DMS 273 (cell line): ENCODE measurements around the gene KRTCAP2.
A peak's percentile ranks its signal among the peaks of the same experiment; 100 is the strongest.

Experiments used
- DNase-seq: peaks from one replicate; lab custom pipeline; 2025; ENCODE audit not compliant: unreplicated experiment; lab: John Stamatoyannopoulos, UW

KRTCAP2 gene

GRCh38 chr1:155134880-155135414 is 38.2 kb downstream of the KRTCAP2 start:
- DNase-seq, result peak; percentile 81

GRCh38 chr1:155134322-155134721 is 38.8 kb downstream of the KRTCAP2 start:
- DNase-seq, result peak; percentile 42

DNA sequence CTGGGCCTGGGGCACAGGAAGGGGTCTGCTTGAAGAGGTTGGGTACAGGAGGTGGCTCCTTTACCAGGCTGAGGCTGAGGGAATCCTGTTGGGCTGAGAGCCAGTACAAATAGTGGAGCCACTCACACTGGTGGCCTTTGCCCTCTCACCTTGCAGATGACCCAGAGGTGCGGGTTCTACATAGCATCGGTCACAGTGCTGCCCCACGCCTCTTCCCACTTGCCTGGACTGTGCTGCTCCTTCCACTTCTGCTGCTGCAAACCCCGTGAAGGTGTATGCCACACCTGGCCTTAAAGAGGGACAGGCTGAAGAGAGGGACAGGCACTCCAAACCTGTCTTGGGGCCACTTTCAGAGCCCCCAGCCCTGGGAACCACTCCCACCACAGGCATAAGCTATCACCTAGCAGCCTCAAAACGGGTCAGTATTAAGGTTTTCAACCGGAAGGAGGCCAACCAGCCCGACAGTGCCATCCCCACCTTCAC is 39.3 kb downstream of the KRTCAP2 start:
- no peak for DNase-seq

- no peak for DNase-seq
These were observed 41.2 kb downstream of the KRTCAP2 start for GRCh38 chr1:155131856-155132255.

DNA sequence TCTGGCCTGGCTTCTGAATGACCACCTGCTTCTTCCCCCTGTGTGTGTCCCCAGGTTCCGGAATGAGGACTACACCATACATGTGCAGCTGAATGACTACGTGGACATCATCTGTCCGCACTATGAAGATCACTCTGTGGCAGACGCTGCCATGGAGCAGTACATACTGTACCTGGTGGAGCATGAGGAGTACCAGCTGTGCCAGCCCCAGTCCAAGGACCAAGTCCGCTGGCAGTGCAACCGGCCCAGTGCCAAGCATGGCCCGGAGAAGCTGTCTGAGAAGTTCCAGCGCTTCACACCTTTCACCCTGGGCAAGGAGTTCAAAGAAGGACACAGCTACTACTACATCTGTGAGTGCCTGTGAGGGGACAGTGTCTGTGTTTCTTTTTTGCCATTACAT is 41.8 kb downstream of the KRTCAP2 start:
- no peak for DNase-seq

GRCh38 chr1:155130272-155131006 is 42.7 kb downstream of the KRTCAP2 start:
- no peak for DNase-seq

DNA sequence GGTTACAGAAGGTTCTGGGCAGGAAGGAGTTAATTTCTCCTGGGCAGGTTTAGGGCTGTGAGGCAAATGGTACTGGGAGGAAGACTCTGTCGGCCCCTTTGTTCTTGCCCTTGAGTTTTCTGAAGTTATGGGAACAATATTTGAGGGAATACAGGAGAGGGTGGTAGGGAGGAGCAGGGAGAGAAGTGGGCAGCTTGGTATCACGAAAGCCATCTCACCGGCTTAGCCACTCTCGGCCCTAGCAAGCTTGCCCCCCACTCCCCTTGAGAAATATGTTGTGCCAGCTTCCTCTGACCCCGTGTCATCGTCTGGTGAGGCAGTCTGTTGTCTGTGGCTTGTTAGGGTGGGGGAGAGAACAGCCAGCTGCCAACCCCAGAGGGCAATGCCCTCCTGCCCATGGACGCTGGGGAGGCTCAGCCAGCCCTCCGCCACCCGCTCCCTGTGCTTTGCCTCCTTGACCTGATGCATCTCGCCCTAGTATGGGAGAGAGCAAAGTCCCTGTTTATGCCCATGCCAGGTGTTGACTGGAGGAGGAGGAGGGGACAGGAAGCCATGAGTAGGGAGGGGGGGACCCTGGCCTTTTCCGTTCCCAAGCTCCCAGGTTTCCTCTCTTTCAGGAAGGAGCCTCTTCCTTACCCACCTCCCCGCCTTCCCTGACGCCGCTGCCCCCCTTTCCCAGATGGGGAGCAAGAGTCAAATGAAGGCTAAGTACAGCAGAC is 44.2 kb downstream of the KRTCAP2 start:
- peak; percentile 58 for DNase-seq

DNA sequence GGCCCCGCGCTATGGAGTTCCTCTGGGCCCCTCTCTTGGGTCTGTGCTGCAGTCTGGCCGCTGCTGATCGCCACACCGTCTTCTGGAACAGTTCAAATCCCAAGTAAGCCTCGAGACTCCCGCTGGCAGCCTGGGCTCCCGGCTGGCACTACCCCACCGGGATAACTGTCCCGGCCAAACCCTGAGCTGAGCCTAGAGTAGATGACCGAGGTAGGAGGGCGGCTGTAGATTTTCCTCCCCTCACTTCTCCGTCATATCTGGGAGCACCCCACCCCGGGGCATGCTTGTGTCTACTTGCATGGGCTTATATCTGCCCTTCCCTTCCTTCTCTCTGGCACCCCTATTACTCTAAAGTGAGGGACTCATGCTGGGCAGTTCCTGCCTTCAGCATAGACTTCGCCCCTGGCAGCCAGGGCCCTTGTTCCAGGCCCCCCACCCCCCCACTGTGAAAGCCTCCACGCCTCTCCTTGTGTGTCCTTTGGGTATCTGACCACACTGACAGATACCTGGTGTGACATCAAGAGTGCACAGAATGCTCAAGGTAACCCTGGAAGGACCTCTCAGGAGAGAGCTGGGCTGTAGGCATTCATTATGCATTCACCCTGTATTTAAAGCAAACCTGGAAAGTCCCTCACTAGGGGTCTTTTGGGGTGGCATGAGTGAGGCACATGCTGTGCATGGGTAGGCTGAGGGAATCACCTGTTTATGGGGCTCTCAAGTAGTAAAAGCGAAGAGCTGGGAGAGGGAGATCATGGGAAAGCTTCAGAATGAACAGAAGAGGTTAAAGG is 44.9 kb downstream of the KRTCAP2 start:
- no peak for DNase-seq

DNA sequence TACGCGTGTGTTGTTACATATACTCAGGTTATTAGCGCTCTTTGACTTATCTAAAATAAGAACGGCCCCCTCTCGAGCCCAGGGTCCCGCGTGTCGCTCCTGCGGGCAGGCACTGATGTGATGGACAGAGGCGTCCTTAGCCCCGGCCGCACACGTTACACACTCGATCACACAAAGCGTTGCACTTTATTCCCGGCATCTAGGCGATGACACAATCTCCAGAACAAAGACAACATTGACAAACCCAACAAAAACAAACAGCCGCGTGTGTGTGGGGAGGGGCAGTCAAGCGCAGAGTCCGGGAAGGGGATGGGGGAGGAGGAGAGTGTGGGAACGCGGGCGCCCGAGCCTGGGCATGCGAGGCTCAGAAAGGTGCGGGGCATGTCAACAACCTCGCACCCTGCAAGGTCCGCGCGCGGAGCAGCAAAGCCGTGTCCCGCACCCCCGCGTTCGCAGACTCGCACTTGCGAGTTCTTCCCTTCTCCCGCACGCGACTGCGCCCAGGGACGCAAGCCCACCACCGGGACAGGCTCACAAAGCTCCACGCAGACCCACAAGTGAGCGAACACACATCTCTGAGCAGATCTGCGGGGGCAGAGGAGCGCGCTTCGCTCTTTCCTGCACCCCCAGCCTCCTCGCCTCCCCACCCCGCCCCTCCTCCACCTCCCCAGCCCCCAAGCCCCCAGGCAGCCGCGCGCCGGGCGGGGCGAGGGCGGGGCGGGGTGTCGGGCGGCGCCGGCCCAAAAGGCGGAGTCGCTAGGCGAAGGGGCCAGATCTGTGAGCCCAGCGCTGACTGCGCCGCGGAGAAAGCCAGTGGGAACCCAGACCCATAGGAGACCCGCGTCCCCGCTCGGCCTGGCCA is 45.8 kb downstream of the KRTCAP2 start, which contains the start of gene EFNA1:
TSS of gene EFNA1 (plus strand) at position 772 of the 862 bp plus-strand sequence. CDS start 102 bp downstream, outside the sequence.
- DNase-seq, result peak; percentile 82

DNA sequence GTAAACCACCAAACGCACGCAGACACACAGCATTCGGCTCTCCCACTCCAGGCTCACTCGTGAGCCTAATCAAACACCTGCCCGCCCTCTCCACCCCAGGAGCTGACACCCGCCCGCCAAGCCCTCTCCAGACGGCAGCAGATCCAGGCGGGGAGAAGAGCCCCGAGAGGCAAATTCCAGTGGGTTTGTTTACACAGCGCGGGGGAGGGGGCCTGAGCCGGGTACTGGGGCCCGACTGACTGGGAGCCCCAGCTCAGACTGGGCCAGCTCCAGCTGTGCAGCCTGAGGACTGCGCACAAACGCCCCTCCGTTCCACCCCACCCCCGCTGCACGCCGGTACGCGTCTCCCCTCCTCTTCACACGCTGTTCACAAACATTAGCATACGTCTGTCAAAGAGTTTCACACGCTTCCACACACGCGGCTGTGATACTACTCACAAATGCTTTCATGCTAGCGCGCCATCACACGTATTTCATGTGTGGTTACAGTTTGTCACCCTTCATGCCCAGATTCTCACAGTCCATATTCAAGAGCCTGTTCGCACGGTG is 46.5 kb downstream of the KRTCAP2 start:
- peak; percentile 82 for DNase-seq

- DNase-seq, result peak; percentile 69
These were observed 47.1 kb downstream of the KRTCAP2 start for GRCh38 chr1:155125946-155126555.

- DNase-seq, result peak; percentile 31
These were observed 47.6 kb downstream of the KRTCAP2 start for GRCh38 chr1:155125511-155125945.

DNA sequence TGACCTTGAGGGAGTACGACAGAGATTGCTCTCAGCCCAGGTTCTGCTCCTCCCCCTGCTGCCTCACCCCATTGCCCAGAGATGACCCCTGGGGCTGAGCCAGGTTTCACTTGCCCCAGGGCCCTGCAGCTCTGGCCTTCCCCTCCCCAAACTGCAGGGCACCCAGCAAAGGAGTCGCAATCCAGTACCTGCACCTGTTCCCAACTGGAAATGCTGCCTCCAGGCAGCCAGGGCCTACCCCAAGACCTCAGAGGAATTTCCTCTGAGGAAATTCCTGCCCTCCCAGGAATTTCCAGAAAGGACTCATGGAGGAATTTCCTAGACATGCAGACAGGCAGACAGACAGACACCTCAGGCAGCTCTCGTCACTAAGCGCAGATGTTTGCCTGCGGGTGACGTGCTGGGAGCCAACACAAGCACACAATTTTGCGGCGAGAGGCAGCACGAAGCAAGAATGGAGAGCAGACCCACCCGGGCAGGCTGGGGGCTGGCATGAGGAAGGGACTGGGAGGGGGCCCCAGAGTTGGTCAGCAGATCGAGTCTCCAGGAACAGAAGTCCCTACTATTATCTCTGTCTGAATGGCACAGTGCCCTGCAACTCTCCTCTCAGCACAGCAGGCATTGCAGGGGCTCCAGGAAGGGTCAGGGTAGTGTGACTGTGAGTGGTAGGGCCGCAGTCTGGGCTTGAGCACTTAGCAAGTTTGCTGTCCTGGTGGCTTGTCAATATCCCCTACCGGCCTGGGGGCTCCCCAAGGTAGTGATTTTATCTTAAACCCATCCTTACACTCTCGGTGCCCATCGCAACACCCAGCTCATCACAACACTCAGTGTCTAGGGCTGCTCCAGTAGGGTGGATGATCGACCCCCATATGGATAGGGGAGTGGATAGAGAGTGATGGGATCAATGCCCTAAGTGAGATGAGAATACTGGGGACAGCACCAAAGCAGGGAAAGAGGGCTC is 48.3 kb downstream of the KRTCAP2 start:
- DNase-seq, result no peak

DNA sequence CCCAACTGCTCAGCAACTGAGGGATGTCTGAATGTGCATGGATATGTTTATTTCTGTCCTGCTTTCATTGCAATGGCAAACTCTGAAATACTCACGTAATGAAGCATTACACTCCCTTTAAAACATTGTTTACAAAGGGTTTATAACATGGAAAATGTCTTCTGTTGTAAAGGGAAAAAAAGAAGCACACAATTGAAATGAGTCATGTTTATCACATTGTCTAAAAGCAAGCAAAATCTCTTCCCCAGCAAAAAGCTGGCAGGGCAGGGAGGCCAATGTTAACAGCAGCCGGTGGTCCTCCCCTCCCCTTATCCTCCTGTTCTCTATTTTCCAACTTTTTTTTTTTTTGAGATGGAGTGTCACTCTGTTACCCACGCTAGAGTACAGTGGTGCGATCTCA is 49.3 kb downstream of the KRTCAP2 start:
- no peak for DNase-seq

DNA sequence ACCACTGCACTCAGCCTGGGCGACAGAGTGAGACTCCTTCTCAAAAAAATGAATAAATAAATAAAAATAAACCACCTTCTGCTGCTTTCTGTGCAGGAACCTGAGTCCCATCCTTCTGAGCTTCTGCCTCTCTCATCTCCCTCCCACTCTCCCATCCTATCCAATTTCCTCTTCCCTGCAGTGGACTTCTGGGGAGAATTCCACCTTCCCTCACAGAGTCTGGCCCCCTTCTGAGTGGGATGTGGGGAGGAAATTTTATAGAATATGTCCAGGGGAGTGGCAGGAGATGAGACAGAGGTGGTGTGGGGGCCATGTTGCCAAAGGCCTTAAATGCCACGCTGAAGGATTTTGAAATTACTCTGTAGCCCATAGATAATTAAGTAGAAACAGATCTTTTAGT is 50.8 kb downstream of the KRTCAP2 start:
- DNase-seq, result no peak

- no peak for DNase-seq
These were observed 51.9 kb downstream of the KRTCAP2 start for GRCh38 chr1:155121249-155121648.

- DNase-seq, result no peak
These were observed 52.9 kb downstream of the KRTCAP2 start for GRCh38 chr1:155120253-155120652.
